HCT116 (cell line): ENCODE data around the gene FAM13A. TPM values are rescaled to one million over a fixed set of nuclear protein-coding genes. Genes with fewer than 3 reads are reported as not detected.
"Not testable (repeated sequence)": the region's sequence is repeated elsewhere in the genome, so short reads cannot be mapped to it uniquely, and the experiment has no call there.

Source experiments
- ATAC-seq: fragments of 200-7000 bp; cut with Tn5 transposase; 2 replicates; pipeline ENCODE4 v1.9.1; 2020; ENCODE audit warnings: mild to moderate bottlenecking, moderate library complexity
- BruUV-seq: library from RNA; stranded (reverse); fragments of 400-500 nt; replicated peaks from 2 replicates; lab custom pipeline; 2021; lab: Mats Ljungman, UMichigan
- CTCF ChIA-PET: fragments of 300-600 bp; sonication (Branson Sonifier 250); formaldehyde crosslinking; loops from one replicate; lab custom pipeline; 2021; ENCODE audit warnings: antibody characterized with exemption; lab: Charles Lee
- POLR2A ChIA-PET: fragments of 300-600, 350-600 bp; sonication (Branson Sonifier 250); formaldehyde crosslinking; loops from one replicate; lab custom pipeline; 2021; ENCODE audit warnings: antibody characterized with exemption; lab: Charles Lee
- RAD21 ChIA-PET, 2 experiments: fragments of 300-600 bp; sonication (Branson Sonifier 250); formaldehyde crosslinking; loops; one replicate each; lab custom pipeline; 2023; ENCODE audit warnings: low total read pairs in 2 of 2; ENCODE audit not compliant: uncharacterized antibody in 2 of 2, unreplicated experiment in 2 of 2, low non-redundant PET in 1 of 2; lab: Charles Lee
- DNase-seq: peaks from one replicate; pipeline ENCODE4 v3.0.0-alpha.2; 2010; ENCODE audit warnings: low read depth, low spot score
- H2AFZ ChIP-seq: fragments of 200-600 bp; shearing (Covaris generic), sonication (generic); 2 replicates; pipeline ENCODE4 v1.6.1; 2017; ENCODE audit warnings: low read depth, mixed run types, mixed read lengths, antibody characterized with exemption, low read length; ENCODE audit not compliant: poor library complexity, severe bottlenecking
- H3K27ac ChIP-seq: 2 replicates; pipeline ENCODE4 v1.5.1; 2012; ENCODE audit warnings: low read depth, low read length
- H3K27me3 ChIP-seq: fragments of 200-600 bp; sonication (generic); 2 replicates; pipeline ENCODE4 v1.6.1; 2016; ENCODE audit warnings: mixed run types, low read length, mixed read lengths; ENCODE audit not compliant: insufficient read depth
- H3K36me3 ChIP-seq, 2 experiments: fragments of 200-500 bp in 1 of 2; fragments of 200-600 bp in 1 of 2; sonication (Bioruptor generic) in 1 of 2; sonication (generic) in 1 of 2; 2 replicates each; pipeline versions ENCODE4 v1.5.1 to v1.6.1; 2014 to 2016; ENCODE audit warnings: low read length in 2 of 2, inconsistent platforms in 1 of 2, mixed read lengths in 1 of 2, mixed run types in 1 of 2; ENCODE audit not compliant: insufficient read depth in 2 of 2, control insufficient read depth in 1 of 2
- H3K4me1 ChIP-seq, 2 experiments: fragments of 200-600 bp in 1 of 2; sonication (generic) in 1 of 2; 2 replicates each; pipeline versions ENCODE4 v1.5.1 to v1.6.1; 2012 to 2017; ENCODE audit warnings: low read length in 2 of 2, inconsistent platforms in 1 of 2, mild to moderate bottlenecking in 1 of 2, mixed read lengths in 1 of 2, mixed run types in 1 of 2, moderate library complexity in 1 of 2; ENCODE audit not compliant: insufficient read depth in 2 of 2, control insufficient read depth in 1 of 2
- H3K4me2 ChIP-seq: fragments of 200-600 bp; sonication (generic); 2 replicates; pipeline ENCODE4 v1.6.1; 2017; ENCODE audit warnings: mixed run types, low read length, mixed read lengths
- H3K4me3 ChIP-seq, 2 experiments: fragments of 200-600 bp in 1 of 2; sonication (generic) in 1 of 2; replicated peaks in 1 of 2; 2 replicates each; pipeline ENCODE4 v1.5.1; 2011 to 2016; ENCODE audit warnings: low read length in 2 of 2, control low read depth in 1 of 2, low read depth in 1 of 2, mild to moderate bottlenecking in 1 of 2, mixed read lengths in 1 of 2, mixed run types in 1 of 2
- H3K79me2 ChIP-seq: fragments of 200-600 bp; sonication (generic); 2 replicates; pipeline ENCODE4 v1.6.1; 2017; ENCODE audit warnings: mild to moderate bottlenecking, mixed run types, low read length, moderate library complexity, mixed read lengths; ENCODE audit not compliant: insufficient read depth
- H3K9ac ChIP-seq: fragments of 200-600 bp; sonication (generic); 2 replicates; pipeline ENCODE4 v1.6.1; 2016; ENCODE audit warnings: low read length, mixed read lengths
- H3K9me2 ChIP-seq: fragments of 200-600 bp; sonication (generic), shearing (Covaris generic); 2 replicates; pipeline ENCODE4 v1.6.1; 2017; ENCODE audit warnings: mixed run types, mild to moderate bottlenecking, moderate library complexity; ENCODE audit not compliant: insufficient read depth
- H3K9me3 ChIP-seq, 2 experiments: fragments of 200-500 bp in 1 of 2; fragments of 200-600 bp in 1 of 2; sonication (Bioruptor generic) in 1 of 2; sonication (generic) in 1 of 2; 2 replicates each; pipeline ENCODE4 v1.6.1; 2014 to 2017; ENCODE audit warnings: low read length in 2 of 2, mixed read lengths in 2 of 2, inconsistent platforms in 1 of 2, low read depth in 1 of 2, mild to moderate bottlenecking in 1 of 2, mixed run types in 1 of 2, moderate library complexity in 1 of 2; ENCODE audit not compliant: control insufficient read depth in 1 of 2, insufficient read depth in 1 of 2
- H4K20me1 ChIP-seq: fragments of 200-600 bp; sonication (generic), shearing (Covaris generic); 2 replicates; pipeline ENCODE4 v1.6.1; 2017; ENCODE audit warnings: mixed run types, mild to moderate bottlenecking, moderate library complexity; ENCODE audit not compliant: insufficient read depth
- CBX3 ChIP-seq: IDR thresholded peaks from 2 replicates; pipeline ENCODE4 v1.6.1; 2012; ENCODE audit warnings: low read depth
- CEBPB ChIP-seq: IDR thresholded peaks from 2 replicates; pipeline ENCODE4 v1.6.1; 2012; ENCODE audit warnings: low read depth
- EZH2 ChIP-seq: fragments of 200-600 bp; sonication (generic); IDR thresholded peaks from 2 replicates; pipeline ENCODE4 v1.6.1; 2017; ENCODE audit warnings: antibody characterized with exemption, mixed run types
- FOSL1 ChIP-seq: IDR thresholded peaks from 2 replicates; pipeline ENCODE4 v1.6.1; 2012; ENCODE audit warnings: low read depth
- JUND ChIP-seq: IDR thresholded peaks from 2 replicates; pipeline ENCODE4 v1.6.1; 2012
- SIN3A ChIP-seq: IDR thresholded peaks from 2 replicates; pipeline ENCODE4 v1.6.1; 2012; ENCODE audit warnings: low read depth
- SP1 ChIP-seq: IDR thresholded peaks from 2 replicates; pipeline ENCODE4 v1.6.1; 2012; ENCODE audit warnings: low read depth
- TCF7L2 ChIP-seq: IDR thresholded peaks from 2 replicates; pipeline ENCODE4 v1.7.0; 2011; ENCODE audit warnings: borderline replicate concordance, inconsistent platforms; ENCODE audit not compliant: insufficient read depth, insufficient read length; ENCODE audit errors: extremely low read depth
- ZFX ChIP-seq: fragments of 450-650 bp; IDR thresholded peaks from 2 replicates; pipeline ENCODE4 v1.6.1; 2017
- ZNF274 ChIP-seq: fragments of 200-500 bp; sonication (Bioruptor generic); IDR thresholded peaks from 2 replicates; pipeline ENCODE4 v1.6.1; 2014; ENCODE audit warnings: mild to moderate bottlenecking, low read depth, low read length, inconsistent platforms
- intact Hi-C: fragments of 100-400 bp; cut with micrococcal nuclease; formaldehyde crosslinking; loops from 2 replicates; pipeline ENCODE4 v1.10.0; 2022
- total RNA-seq: library from RNA; stranded (reverse); gene quantifications from one replicate; pipeline ENCODE4 v1.2.1, GENCODE V29; 2021; ENCODE audit not compliant: unreplicated experiment
- TF ChIP-seq, protein P1 (sequence below): IDR thresholded peaks from 2 replicates; pipeline ENCODE4 v1.6.1; 2012
- TF ChIP-seq, protein P2 (sequence below): IDR thresholded peaks from 2 replicates; pipeline ENCODE4 v1.6.1; 2012
- TF ChIP-seq, protein P3 (sequence below): IDR thresholded peaks from 2 replicates; pipeline ENCODE4 v1.6.1; 2011; ENCODE audit warnings: mild to moderate bottlenecking, low read length, moderate library complexity; ENCODE audit not compliant: insufficient replicate concordance; ENCODE audit errors: extremely low read depth

Gene FAM13A
- total RNA-seq, 1 experiment from 2014 or later: 17.2 TPM

DNA sequence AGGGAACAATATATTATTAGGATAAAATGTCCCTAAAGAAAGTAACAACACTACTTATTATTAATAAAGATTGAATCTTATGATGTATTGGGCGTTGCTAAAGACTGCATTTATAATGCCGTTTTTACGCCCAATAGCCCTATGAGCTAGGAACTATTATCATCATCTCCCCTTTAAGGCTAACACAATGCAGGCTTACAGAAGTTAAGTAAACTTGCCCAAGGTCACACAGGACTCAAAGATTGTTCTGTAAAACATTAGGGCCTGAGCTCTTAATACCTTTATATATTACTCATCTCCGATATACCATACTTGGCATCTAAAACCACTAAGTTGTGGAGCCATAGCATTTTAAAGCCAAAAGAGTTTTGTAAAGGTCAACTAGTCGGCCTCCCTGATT, 149.5 kb downstream of the FAM13A start:
- Histone ChIP-seq H3K9ac (no peak overlapping the region), H3K4me1 (no peaks in the 10 kb centered on the region), H3K9me2 (no peaks in the 10 kb centered on the region), H2AFZ (no peak overlapping the region), H3K4me2 (no peak overlapping the region), H3K27ac (no peak overlapping the region), H3K4me3 (no peak overlapping the region), H3K9me3 (no peaks in the 10 kb centered on the region), H3K79me2 (no peaks in the 10 kb centered on the region), H3K36me3 (no peaks in the 10 kb centered on the region), H3K27me3 (no peaks in the 10 kb centered on the region), H4K20me1 (no peaks in the 10 kb centered on the region)
- POLR2A ChIA-PET: no interaction called here
- BruUV-seq: no TSS peak
- RAD21 ChIA-PET: no interaction called here
- intact Hi-C loops: no loop called here
- TF ChIP-seq, protein P1, sequence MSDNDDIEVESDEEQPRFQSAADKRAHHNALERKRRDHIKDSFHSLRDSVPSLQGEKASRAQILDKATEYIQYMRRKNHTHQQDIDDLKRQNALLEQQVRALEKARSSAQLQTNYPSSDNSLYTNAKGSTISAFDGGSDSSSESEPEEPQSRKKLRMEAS: no peak
- ATAC-seq (no peak), DNase-seq (no peak)
- CTCF ChIA-PET: no interaction called here

DNA sequence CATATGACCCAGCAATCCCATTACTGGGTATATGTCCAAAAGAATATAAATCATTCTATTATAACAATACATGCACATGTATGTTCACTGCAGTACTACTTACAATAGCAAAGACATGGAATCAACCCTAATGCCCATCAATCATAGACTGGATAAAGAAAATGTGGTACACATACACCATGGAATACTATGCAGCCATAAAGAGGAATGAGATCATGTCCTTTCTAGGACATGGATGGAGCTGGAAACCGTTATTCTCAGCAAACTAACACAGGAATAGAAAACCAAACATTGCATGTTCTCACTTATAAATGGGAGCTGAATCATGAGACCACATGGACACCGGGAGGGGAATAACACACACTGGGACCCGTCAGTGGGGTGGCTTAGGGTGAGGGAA, 152.7 kb downstream of the FAM13A start:
- H3K36me3 ChIP-seq, CTCF ChIA-PET: not testable (repeated sequence)

DNA sequence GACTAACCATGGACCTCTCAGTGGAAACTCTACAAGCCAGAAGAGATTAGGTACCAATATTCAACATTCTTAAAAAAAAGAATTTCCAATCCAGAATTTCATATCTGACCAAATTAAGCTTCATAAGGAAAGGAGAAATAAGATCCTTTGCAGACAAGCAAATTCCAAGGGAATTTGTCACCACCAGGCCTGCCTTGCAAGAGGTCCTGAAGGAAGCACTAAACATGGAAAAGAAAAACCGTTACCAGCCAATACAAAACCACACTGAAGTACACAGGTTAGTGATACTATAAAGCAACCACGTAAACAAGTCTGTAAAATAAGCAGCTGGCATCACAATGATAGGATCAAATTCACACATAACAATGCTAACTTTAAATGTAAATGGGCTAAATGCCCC, 156.6 kb downstream of the FAM13A start:
- Histone ChIP-seq H3K27ac (no peak overlapping the region), H3K79me2 (no peaks in the 10 kb centered on the region), H3K36me3 (no peaks in the 10 kb centered on the region), H3K4me2 (no peak overlapping the region), H3K9ac (no peak overlapping the region), H3K9me2 (no peaks in the 10 kb centered on the region), H3K9me3 (no peaks in the 10 kb centered on the region), H3K4me3 (no peak overlapping the region), H3K4me1 (peaks cover 0 to 6% of the 10 kb centered on the region in 2 experiments; a peak in 1 of 4 replicates), H2AFZ (no peak overlapping the region), H3K27me3 (no peaks in the 10 kb centered on the region), H4K20me1 (no peaks in the 10 kb centered on the region)
- intact Hi-C loops: no loop called here
- ChIA-PET RAD21 (no interaction called here), POLR2A (no interaction called here), CTCF (no interaction called here)
- ATAC-seq: no peak
- DNase-seq: no peak
- BruUV-seq: no TSS peak
- TF ChIP-seq EZH2: no peak
- no peak for TF ChIP-seq ZFX
- TF ChIP-seq, protein P1: no peak
- no peak for TF ChIP-seq TCF7L2
- no peak for TF ChIP-seq SP1
- TF ChIP-seq CEBPB: no peak
- no peak for TF ChIP-seq ZNF274
- TF ChIP-seq, protein P2, sequence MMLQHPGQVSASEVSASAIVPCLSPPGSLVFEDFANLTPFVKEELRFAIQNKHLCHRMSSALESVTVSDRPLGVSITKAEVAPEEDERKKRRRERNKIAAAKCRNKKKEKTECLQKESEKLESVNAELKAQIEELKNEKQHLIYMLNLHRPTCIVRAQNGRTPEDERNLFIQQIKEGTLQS: no peak
- TF ChIP-seq SIN3A: no peak
- no peak for TF ChIP-seq CBX3
- TF ChIP-seq, protein P3, sequence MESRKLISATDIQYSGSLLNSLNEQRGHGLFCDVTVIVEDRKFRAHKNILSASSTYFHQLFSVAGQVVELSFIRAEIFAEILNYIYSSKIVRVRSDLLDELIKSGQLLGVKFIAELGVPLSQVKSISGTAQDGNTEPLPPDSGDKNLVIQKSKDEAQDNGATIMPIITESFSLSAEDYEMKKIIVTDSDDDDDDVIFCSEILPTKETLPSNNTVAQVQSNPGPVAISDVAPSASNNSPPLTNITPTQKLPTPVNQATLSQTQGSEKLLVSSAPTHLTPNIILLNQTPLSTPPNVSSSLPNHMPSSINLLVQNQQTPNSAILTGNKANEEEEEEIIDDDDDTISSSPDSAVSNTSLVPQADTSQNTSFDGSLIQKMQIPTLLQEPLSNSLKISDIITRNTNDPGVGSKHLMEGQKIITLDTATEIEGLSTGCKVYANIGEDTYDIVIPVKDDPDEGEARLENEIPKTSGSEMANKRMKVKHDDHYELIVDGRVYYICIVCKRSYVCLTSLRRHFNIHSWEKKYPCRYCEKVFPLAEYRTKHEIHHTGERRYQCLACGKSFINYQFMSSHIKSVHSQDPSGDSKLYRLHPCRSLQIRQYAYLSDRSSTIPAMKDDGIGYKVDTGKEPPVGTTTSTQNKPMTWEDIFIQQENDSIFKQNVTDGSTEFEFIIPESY: no peak
- TF ChIP-seq JUND: no peak
- no peak for TF ChIP-seq FOSL1

More for the DNA sequence above, 152.7 kb downstream of the FAM13A start:
- BruUV-seq, ATAC-seq, H3K27me3 ChIP-seq, H3K79me2 ChIP-seq, intact Hi-C loops, H3K9me2 ChIP-seq, DNase-seq, H3K4me1 ChIP-seq, H3K4me2 ChIP-seq, RAD21 ChIA-PET, H2AFZ ChIP-seq, H3K9me3 ChIP-seq, H3K4me3 ChIP-seq, H3K27ac ChIP-seq, H4K20me1 ChIP-seq, POLR2A ChIA-PET, H3K9ac ChIP-seq: not testable (repeated sequence)
